IPS DF 19.7 (cell line): ENCODE results near the gene STXBP6.

ENCODE experiments used
- DNase-seq: peaks from one replicate; pipeline ENCODE4 v3.0.0-alpha.2; 2013; ENCODE audit warnings: low read depth, low spot score

Gene STXBP6

GRCh38 chr14:25052385-25052784, 2.4 kb upstream of the STXBP6 start:
- DNase-seq, result no peak

- DNase-seq, result no peak
These were observed 563 bp upstream of the STXBP6 start for GRCh38 chr14:25050269-25051150.

- DNase-seq, result no peak
These were observed 817 bp downstream of the STXBP6 start for GRCh38 chr14:25049093-25049567.

- no peak for DNase-seq
These were observed 1.6 kb downstream of the STXBP6 start for GRCh38 chr14:25048170-25049016.

- DNase-seq, result no peak
These were observed 3.5 kb downstream of the STXBP6 start for GRCh38 chr14:25046301-25046943.

GRCh38 chr14:25044106-25044698, 5.7 kb downstream of the STXBP6 start:
- DNase-seq, result no peak

GRCh38 chr14:25042362-25043299, 7.3 kb downstream of the STXBP6 start:
- no peak for DNase-seq

- no peak for DNase-seq
These were observed 8.0 kb downstream of the STXBP6 start for GRCh38 chr14:25041898-25042297.

- no peak for DNase-seq
These were observed 8.5 kb downstream of the STXBP6 start for GRCh38 chr14:25041484-25041883.

- no peak for DNase-seq
These were observed 10.0 kb downstream of the STXBP6 start for GRCh38 chr14:25039933-25040332.

- no peak for DNase-seq
These were observed 11.8 kb downstream of the STXBP6 start for GRCh38 chr14:25038044-25038668.

- no peak for DNase-seq
These were observed 12.9 kb downstream of the STXBP6 start for GRCh38 chr14:25037032-25037431.

- DNase-seq, result no peak
These were observed 14.9 kb downstream of the STXBP6 start for GRCh38 chr14:25034803-25035681.

- no peak for DNase-seq
These were observed 16.6 kb downstream of the STXBP6 start for GRCh38 chr14:25033358-25033757.

- DNase-seq, result no peak
These were observed 17.7 kb downstream of the STXBP6 start for GRCh38 chr14:25032092-25032784.

- no peak for DNase-seq
These were observed 23.3 kb downstream of the STXBP6 start for GRCh38 chr14:25026476-25027137.

- DNase-seq, result no peak
These were observed 30.1 kb downstream of the STXBP6 start for GRCh38 chr14:25019892-25020291.

GRCh38 chr14:25017562-25017961, 32.4 kb downstream of the STXBP6 start:
- no peak for DNase-seq
